Kidney (tissue), 14 donors: ENCODE data around the gene KIAA1671. TPM values are rescaled to one million over a fixed set of nuclear protein-coding genes. Genes with fewer than 3 reads are reported as not detected.

Experiments
- DNase-seq, 5 donors: peaks; one replicate each; pipeline ENCODE4 v3.0.0-alpha.2; 2013 to 2020
- FAIRE-seq: peaks from 2 replicates; lab custom pipeline; 2012; peaks lifted over from hg19 to GRCh38; lab: Jason Lieb, UNC
- H3K27ac ChIP-seq, 2 donors: one replicate each; pipeline ENCODE4 v1.7.0; 2013; ENCODE audit warnings: low read depth in 2 of 2, low read length in 2 of 2, inconsistent platforms in 1 of 2
- H3K27me3 ChIP-seq: one replicate; pipeline ENCODE4 v1.7.1; 2013; ENCODE audit warnings: low read length, inconsistent platforms; ENCODE audit not compliant: control insufficient read depth, insufficient read depth
- H3K36me3 ChIP-seq, 3 donors: one replicate each; pipeline versions ENCODE4 v1.7.0 to v1.7.1; 2013; ENCODE audit warnings: low read length in 3 of 3, control low read depth in 1 of 3, inconsistent platforms in 1 of 3; ENCODE audit not compliant: insufficient read depth in 3 of 3, control insufficient read depth in 2 of 3
- H3K4me1 ChIP-seq, 3 donors: one replicate each; pipeline versions ENCODE4 v1.7.0 to v1.7.1; 2013; ENCODE audit warnings: low read length in 3 of 3, inconsistent platforms in 1 of 3, low read depth in 1 of 3; ENCODE audit not compliant: control insufficient read depth in 2 of 3, insufficient read depth in 2 of 3
- H3K4me3 ChIP-seq, 3 donors: one replicate each; pipeline versions ENCODE4 v1.7.0 to v1.8.1; 2013; ENCODE audit warnings: low read length in 3 of 3, control low read depth in 1 of 3, inconsistent platforms in 1 of 3
- H3K9ac ChIP-seq, 3 donors: one replicate each; pipeline versions ENCODE4 v1.7.0 to v1.7.1; 2013; ENCODE audit warnings: low read length in 3 of 3, control low read depth in 1 of 3, inconsistent platforms in 1 of 3
- H3K9me3 ChIP-seq, 3 donors: one replicate each; pipeline versions ENCODE4 v1.7.0 to v1.7.1; 2013; ENCODE audit warnings: low read length in 3 of 3, control low read depth in 1 of 3, inconsistent platforms in 1 of 3; ENCODE audit not compliant: control insufficient read depth in 2 of 3, insufficient read depth in 1 of 3
- intact Hi-C: fragments of 100-400 bp; cut with DNase I; formaldehyde crosslinking; loops from one replicate; pipeline ENCODE4 v1.11.1; 2022
- polyA plus RNA-seq: library from polyadenylated mRNA; stranded (reverse); fragments of 350-450 nt; fragmentation: Illumina TruSeq; extraction: RNeasy Lipid Tissue Mini Kit (QIAGEN cat#74804); gene quantifications from one replicate; pipeline ENCODE4 v1.2.3, GENCODE V29; 2014; ENCODE audit warnings: low read depth, low replicate concordance; ENCODE audit not compliant: insufficient read depth
- total RNA-seq: library from RNA; stranded (reverse); fragmentation: NEBNext Ultra II Directional; extraction: Animal tissue kit (Norgen Biotek cat#: 25700); gene quantifications from one replicate; pipeline ENCODE4 v1.2.1, GENCODE V29; 2021
- TF ChIP-seq, protein P1 (sequence below): IDR thresholded peaks from 3 replicates; pipeline ENCODE4 v1.5.1; 2012; ENCODE audit warnings: mild to moderate bottlenecking, moderate library complexity, borderline replicate concordance; ENCODE audit not compliant: insufficient read depth; ENCODE audit errors: extremely low read depth
- donor health status: control.
- donor health status: control.
- donor health status: control.
- donor health status: control.
- donor health status: control.
- donor health status: DM: yes; HTN: yes; CAD: no.
- donor health status: Normal renal cell carcinoma (clear cell type).

Gene KIAA1671
- total and polyA plus RNA-seq, 2 donors from 2014 or later = 7.3 to 65.2 TPM

DNA sequence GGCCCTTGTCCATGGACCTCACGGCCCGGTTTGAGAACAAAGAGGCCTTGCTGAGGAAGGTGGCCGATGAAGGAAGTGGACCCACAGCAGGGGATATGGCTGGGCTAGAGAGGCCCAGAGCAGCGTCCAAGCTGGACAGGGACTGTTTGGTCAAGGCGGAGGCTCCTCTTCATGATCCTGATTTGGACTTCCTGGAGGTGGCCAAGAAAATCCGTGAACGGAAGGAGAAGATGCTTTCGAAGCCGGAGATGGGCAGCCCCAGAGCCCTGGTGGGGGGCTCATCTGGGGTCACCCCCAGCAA, 76.3 kb downstream of the KIAA1671 start:
- H3K36me3 ChIP-seq = peaks cover 0 to 3% (median 0%) of the 10 kb centered on the region in 3 donors
- H3K4me3 ChIP-seq = no peak overlapping the region
- TF ChIP-seq, protein P1, sequence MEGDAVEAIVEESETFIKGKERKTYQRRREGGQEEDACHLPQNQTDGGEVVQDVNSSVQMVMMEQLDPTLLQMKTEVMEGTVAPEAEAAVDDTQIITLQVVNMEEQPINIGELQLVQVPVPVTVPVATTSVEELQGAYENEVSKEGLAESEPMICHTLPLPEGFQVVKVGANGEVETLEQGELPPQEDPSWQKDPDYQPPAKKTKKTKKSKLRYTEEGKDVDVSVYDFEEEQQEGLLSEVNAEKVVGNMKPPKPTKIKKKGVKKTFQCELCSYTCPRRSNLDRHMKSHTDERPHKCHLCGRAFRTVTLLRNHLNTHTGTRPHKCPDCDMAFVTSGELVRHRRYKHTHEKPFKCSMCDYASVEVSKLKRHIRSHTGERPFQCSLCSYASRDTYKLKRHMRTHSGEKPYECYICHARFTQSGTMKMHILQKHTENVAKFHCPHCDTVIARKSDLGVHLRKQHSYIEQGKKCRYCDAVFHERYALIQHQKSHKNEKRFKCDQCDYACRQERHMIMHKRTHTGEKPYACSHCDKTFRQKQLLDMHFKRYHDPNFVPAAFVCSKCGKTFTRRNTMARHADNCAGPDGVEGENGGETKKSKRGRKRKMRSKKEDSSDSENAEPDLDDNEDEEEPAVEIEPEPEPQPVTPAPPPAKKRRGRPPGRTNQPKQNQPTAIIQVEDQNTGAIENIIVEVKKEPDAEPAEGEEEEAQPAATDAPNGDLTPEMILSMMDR = no peak
- no peaks in the 10 kb centered on the region for H3K9me3 ChIP-seq
- intact Hi-C loops = no loop called here
- no peak for FAIRE-seq
- no peaks in the 10 kb centered on the region for H3K27me3 ChIP-seq
- peaks cover 0 to 4% (median 0%) of the 10 kb centered on the region in 3 donors for H3K4me1 ChIP-seq
- H3K9ac ChIP-seq = no peak overlapping the region
- no peak for DNase-seq
- no peak overlapping the region for H3K27ac ChIP-seq

GRCh38 chr22:25029181-25029580, 76.7 kb downstream of the KIAA1671 start:
- Histone ChIP-seq H3K9ac (no peak overlapping the region), H3K27me3 (no peaks in the 10 kb centered on the region), H3K4me3 (no peak overlapping the region), H3K9me3 (no peaks in the 10 kb centered on the region), H3K27ac (no peak overlapping the region), H3K4me1 (peaks cover 0 to 4% (median 0%) of the 10 kb centered on the region in 3 donors), H3K36me3 (peaks cover 0 to 3% (median 0%) of the 10 kb centered on the region in 3 donors)
- intact Hi-C loops = no loop called here
- TF ChIP-seq, protein P1 = no peak
- no peak for DNase-seq
- no peak for FAIRE-seq

GRCh38 chr22:25030636-25031035, 78.1 kb downstream of the KIAA1671 start:
- intact Hi-C loops = no loop called here
- H3K27me3 ChIP-seq = no peaks in the 10 kb centered on the region
- H3K9ac ChIP-seq = no peak overlapping the region
- peaks cover 0 to 4% (median 0%) of the 10 kb centered on the region in 3 donors for H3K4me1 ChIP-seq
- H3K36me3 ChIP-seq = peaks cover 0 to 3% (median 0%) of the 10 kb centered on the region in 3 donors
- TF ChIP-seq, protein P1 = no peak
- H3K4me3 ChIP-seq = no peak overlapping the region
- no peak overlapping the region for H3K27ac ChIP-seq
- no peaks in the 10 kb centered on the region for H3K9me3 ChIP-seq
- FAIRE-seq (no peak), DNase-seq (peak in 1 of 5 donors; percentile 80)

DNA sequence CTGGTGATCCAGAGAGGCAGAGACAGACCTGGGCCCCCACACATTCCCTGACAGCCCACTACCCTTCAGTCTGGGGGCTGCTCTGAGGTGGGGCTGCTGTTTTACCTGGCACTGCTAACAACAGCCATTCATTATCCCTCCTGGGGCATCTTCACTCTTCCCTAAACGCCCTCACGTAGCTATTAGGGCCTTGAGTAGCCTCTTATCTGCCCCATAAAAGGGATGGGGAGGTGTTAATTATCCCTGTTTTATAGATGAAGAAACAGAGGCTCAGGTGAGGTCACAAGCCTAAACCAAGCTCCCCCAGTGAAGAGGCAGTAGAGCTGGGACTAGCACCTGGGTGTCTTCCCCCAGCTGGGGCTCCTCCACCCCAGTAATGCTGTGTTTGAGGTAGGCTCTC, 79.5 kb downstream of the KIAA1671 start:
- Histone ChIP-seq H3K36me3 (peaks cover 0 to 3% (median 0%) of the 10 kb centered on the region in 3 donors), H3K4me3 (no peak overlapping the region), H3K9me3 (no peaks in the 10 kb centered on the region), H3K27ac (no peak overlapping the region), H3K4me1 (no peaks in the 10 kb centered on the region), H3K9ac (no peak overlapping the region), H3K27me3 (no peaks in the 10 kb centered on the region)
- TF ChIP-seq, protein P1 = no peak
- FAIRE-seq (no peak), DNase-seq (no peak)
- intact Hi-C loops = no loop called here
